ENCODE results near the gene XPO6. TPM values are rescaled to one million over a fixed set of nuclear protein-coding genes. Genes with fewer than 3 reads are reported as not detected.
A peak's percentile ranks its signal among the peaks of the same experiment; 100 is the strongest.

Gene XPO6
- total RNA-seq, 4 donors from 2014 or later: 45.7 to 104 (median 78.1) TPM

GRCh38 chr16:28086186-28087139 lies 125.3 kb downstream of the XPO6 start:
- intact Hi-C loops (cut with DNase I; ENCODE audit: low total_unique reads): no loop called here
- 80% methylated on average over 21 of the region's 21 CpGs for WGBS, 2 donors
- no peak overlapping the region for H3K4me3 ChIP-seq (ENCODE audit: low read depth, poor library complexity, severe bottlenecking)
- no peak for DNase-seq (ENCODE audit: low spot score in 2 of 2)
- TF ChIP-seq CTCF (IDR thresholded peaks at IDR 0.05) (no peak), POLR2A (IDR thresholded peaks at IDR 0.05) (no peak)

GRCh38 chr16:28085389-28086171 lies 126.2 kb downstream of the XPO6 start:
- 63 to 71% methylated on average over 12 of the region's 12 CpGs for WGBS, 2 donors
- intact Hi-C loops (cut with DNase I; ENCODE audit: low total_unique reads): no loop called here
- TF ChIP-seq CTCF (IDR thresholded peaks at IDR 0.05): no peak
- TF ChIP-seq POLR2A (IDR thresholded peaks at IDR 0.05): no peak
- no peak overlapping the region for H3K4me3 ChIP-seq (ENCODE audit: low read depth, poor library complexity, severe bottlenecking)
- DNase-seq (ENCODE audit: low spot score in 2 of 2): no peak

- WGBS, 2 donors: 95 to 97% methylated on average over 6 of the region's 6 CpGs
- TF ChIP-seq CTCF (IDR thresholded peaks at IDR 0.05) (no peak), POLR2A (IDR thresholded peaks at IDR 0.05) (no peak)
- no peak overlapping the region for H3K4me3 ChIP-seq (ENCODE audit: low read depth, poor library complexity, severe bottlenecking)
- DNase-seq (ENCODE audit: low spot score in 2 of 2): no peak
- intact Hi-C loops (cut with DNase I; ENCODE audit: low total_unique reads): no loop called here
These were observed 127.6 kb downstream of the XPO6 start for GRCh38 chr16:28084209-28084608.

GRCh38 chr16:28082624-28083023 lies 129.1 kb downstream of the XPO6 start:
- no peak overlapping the region for H3K4me3 ChIP-seq (ENCODE audit: low read depth, poor library complexity, severe bottlenecking)
- 33 to 41% methylated on average over 12 to 13 of the region's 13 CpGs for WGBS, 2 donors
- intact Hi-C loops (cut with DNase I; ENCODE audit: low total_unique reads): no loop called here
- TF ChIP-seq CTCF (IDR thresholded peaks at IDR 0.05) (no peak), POLR2A (IDR thresholded peaks at IDR 0.05) (no peak)
- DNase-seq (ENCODE audit: low spot score in 2 of 2): peak in 1 of 2 donors; percentile 20

GRCh38 chr16:28081391-28081968 lies 130.3 kb downstream of the XPO6 start:
- no peak overlapping the region for H3K4me3 ChIP-seq (ENCODE audit: low read depth, poor library complexity, severe bottlenecking)
- 80 to 83% methylated on average over 9 of the region's 9 CpGs for WGBS, 2 donors
- intact Hi-C loops (cut with DNase I; ENCODE audit: low total_unique reads): no loop called here
- TF ChIP-seq CTCF (IDR thresholded peaks at IDR 0.05): no peak
- no peak for TF ChIP-seq POLR2A (IDR thresholded peaks at IDR 0.05)
- no peak for DNase-seq (ENCODE audit: low spot score in 2 of 2)
